HG03442 (cell line): ENCODE results near the gene HOTAIR.

ENCODE experiments used
- ATAC-seq: cut with Tn5 transposase; IDR thresholded peaks from one replicate; pipeline ENCODE4 v1.9.1; 2021; ENCODE audit warnings: mild to moderate bottlenecking, moderate library complexity; ENCODE audit not compliant: unreplicated experiment

The HOTAIR gene

GRCh38 chr12:53988541-53989226 is 13.9 kb upstream of the HOTAIR start:
- ATAC-seq: no peak

- ATAC-seq: no peak
Observed at GRCh38 chr12:53987787-53988230, 13.1 kb upstream of the HOTAIR start.

GRCh38 chr12:53986686-53987483 is 12.1 kb upstream of the HOTAIR start:
- no peak for ATAC-seq

GRCh38 chr12:53985994-53986685 is 11.4 kb upstream of the HOTAIR start:
- ATAC-seq: no peak

- ATAC-seq: no peak
Observed at GRCh38 chr12:53985692-53985993, 10.9 kb upstream of the HOTAIR start.

- ATAC-seq: no peak
Observed at GRCh38 chr12:53984901-53985691, 10.3 kb upstream of the HOTAIR start, which contains the start of gene HOXC10. Gene HOXC10 (plus strand): TSS chr12:53985146. CDS start chr12:53985260, 114 bp downstream.

- ATAC-seq: no peak
Observed at GRCh38 chr12:53983950-53984572, 9.3 kb upstream of the HOTAIR start.

GRCh38 chr12:53983568-53983949 is 8.8 kb upstream of the HOTAIR start:
- ATAC-seq: no peak

- ATAC-seq: no peak
Observed at GRCh38 chr12:53982648-53983567, 8.2 kb upstream of the HOTAIR start.

GRCh38 chr12:53981634-53982565 is 7.1 kb upstream of the HOTAIR start:
- no peak for ATAC-seq

GRCh38 chr12:53980802-53981496 is 6.2 kb upstream of the HOTAIR start:
- ATAC-seq: no peak

GRCh38 chr12:53980104-53980801 is 5.5 kb upstream of the HOTAIR start:
- ATAC-seq: no peak

- no peak for ATAC-seq
Observed at GRCh38 chr12:53978477-53979356, 4.0 kb upstream of the HOTAIR start.

- no peak for ATAC-seq
Observed at GRCh38 chr12:53977596-53978445, 3.1 kb upstream of the HOTAIR start.
